ENCODE measurements around the gene ZNF41. TPM values are rescaled to one million over a fixed set of nuclear protein-coding genes. Genes with fewer than 3 reads are reported as not detected.

The ZNF41 gene
- total and polyA plus RNA-seq, 4 donors = 1.9 to 5.0 (median 2.5) TPM

- H3K36me3 ChIP-seq (ENCODE audit: control insufficient read depth in 4 of 4, insufficient read depth in 3 of 4, low read depth in 1 of 4, low read length in 3 of 4) = no peaks in the 10 kb centered on the region
- no peak overlapping the region for H3K9ac ChIP-seq (ENCODE audit: low read depth in 1 of 2, low read length in 2 of 2)
- no peak for DNase-seq (ENCODE audit: low spot score)
- H3K4me3 ChIP-seq (ENCODE audit: low read depth in 1 of 3, low read length in 3 of 3) = no peak overlapping the region
- H3K9me3 ChIP-seq (ENCODE audit: control insufficient read depth in 4 of 4, low read length in 3 of 4) = peaks cover 0 to 10% (median 5%) of the 10 kb centered on the region in 4 donors
- 95% methylated on average over 5 of the region's 5 CpGs for WGBS
- no peaks in the 10 kb centered on the region for H3K27me3 ChIP-seq (ENCODE audit: control insufficient read depth in 4 of 4, insufficient read depth in 4 of 4, low read length in 3 of 4)
- H3K4me1 ChIP-seq (ENCODE audit: control insufficient read depth in 4 of 4, insufficient read depth in 4 of 4, low read length in 3 of 4) = no peaks in the 10 kb centered on the region
- H3K27ac ChIP-seq (ENCODE audit: low read depth in 1 of 2, low read length in 2 of 2) = no peak overlapping the region
- no peak for TF ChIP-seq RAD21 (IDR thresholded peaks at IDR 0.05)
These were observed 52.1 kb downstream of the ZNF41 start for GRCh38 chrX:47430925-47431324.

DNA sequence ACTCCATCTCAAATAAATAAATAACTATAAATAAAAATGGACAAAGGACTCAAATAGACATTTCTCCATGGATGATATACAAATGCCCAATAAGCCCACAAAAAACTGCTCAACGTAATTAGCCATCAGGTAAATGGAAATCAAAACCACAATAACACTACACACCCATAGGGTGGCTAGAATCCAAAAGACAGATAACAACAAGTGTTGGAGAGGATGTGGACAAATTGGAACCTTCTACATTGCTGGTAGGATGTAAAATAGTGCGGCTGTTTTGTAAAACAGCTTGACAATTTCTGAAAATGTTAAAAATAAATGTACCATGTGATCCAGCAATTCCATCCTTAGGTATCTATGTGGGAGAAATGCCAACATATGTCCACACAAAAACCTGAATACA lies 60.6 kb downstream of the ZNF41 start:
- no peak overlapping the region for H3K4me3 ChIP-seq (ENCODE audit: low read depth in 1 of 3, low read length in 3 of 3)
- no peak overlapping the region for H3K9ac ChIP-seq (ENCODE audit: low read depth in 1 of 2, low read length in 2 of 2)
- H3K9me3 ChIP-seq (ENCODE audit: control insufficient read depth in 4 of 4, low read length in 3 of 4) = peaks cover 0 to 4% (median under 1%) of the 10 kb centered on the region in 4 donors
- WGBS = 75% methylated on average over 2 of the region's 2 CpGs
- H3K27ac ChIP-seq (ENCODE audit: low read depth in 1 of 2, low read length in 2 of 2) = no peak overlapping the region
- H3K36me3 ChIP-seq (ENCODE audit: control insufficient read depth in 4 of 4, insufficient read depth in 3 of 4, low read depth in 1 of 4, low read length in 3 of 4) = no peaks in the 10 kb centered on the region
- no peak for DNase-seq (ENCODE audit: low spot score)
- H3K4me1 ChIP-seq (ENCODE audit: control insufficient read depth in 4 of 4, insufficient read depth in 4 of 4, low read length in 3 of 4) = no peaks in the 10 kb centered on the region
- no peaks in the 10 kb centered on the region for H3K27me3 ChIP-seq (ENCODE audit: control insufficient read depth in 4 of 4, insufficient read depth in 4 of 4, low read length in 3 of 4)
- TF ChIP-seq EGR1 (IDR thresholded peaks at IDR 0.05; ENCODE audit: low read depth in 2 of 2) (no peak), RAD21 (IDR thresholded peaks at IDR 0.05) (no peak), YY1 (IDR thresholded peaks at IDR 0.05) (no peak), GABPA (IDR thresholded peaks at IDR 0.05 in 1 of 2, conservative IDR thresholded peaks at IDR 0.05 in 1 of 2) (no peak), NR2F2 (IDR thresholded peaks at IDR 0.05) (no peak), JUND (IDR thresholded peaks at IDR 0.05) (no peak), SP1 (IDR thresholded peaks at IDR 0.05) (no peak), RXRA (IDR thresholded peaks at IDR 0.05) (no peak), HNF4A (conservative IDR thresholded peaks at IDR 0.05) (no peak), ZBTB33 (IDR thresholded peaks at IDR 0.05) (no peak), HNF4G (IDR thresholded peaks at IDR 0.05) (no peak), FOXA1 (IDR thresholded peaks at IDR 0.05) (no peak), FOXA2 (IDR thresholded peaks at IDR 0.05) (no peak), TAF1 (conservative IDR thresholded peaks at IDR 0.05) (no peak)
- TF ChIP-seq, protein P1, sequence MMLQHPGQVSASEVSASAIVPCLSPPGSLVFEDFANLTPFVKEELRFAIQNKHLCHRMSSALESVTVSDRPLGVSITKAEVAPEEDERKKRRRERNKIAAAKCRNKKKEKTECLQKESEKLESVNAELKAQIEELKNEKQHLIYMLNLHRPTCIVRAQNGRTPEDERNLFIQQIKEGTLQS (IDR thresholded peaks at IDR 0.05) = no peak
- TF ChIP-seq, protein P2, sequence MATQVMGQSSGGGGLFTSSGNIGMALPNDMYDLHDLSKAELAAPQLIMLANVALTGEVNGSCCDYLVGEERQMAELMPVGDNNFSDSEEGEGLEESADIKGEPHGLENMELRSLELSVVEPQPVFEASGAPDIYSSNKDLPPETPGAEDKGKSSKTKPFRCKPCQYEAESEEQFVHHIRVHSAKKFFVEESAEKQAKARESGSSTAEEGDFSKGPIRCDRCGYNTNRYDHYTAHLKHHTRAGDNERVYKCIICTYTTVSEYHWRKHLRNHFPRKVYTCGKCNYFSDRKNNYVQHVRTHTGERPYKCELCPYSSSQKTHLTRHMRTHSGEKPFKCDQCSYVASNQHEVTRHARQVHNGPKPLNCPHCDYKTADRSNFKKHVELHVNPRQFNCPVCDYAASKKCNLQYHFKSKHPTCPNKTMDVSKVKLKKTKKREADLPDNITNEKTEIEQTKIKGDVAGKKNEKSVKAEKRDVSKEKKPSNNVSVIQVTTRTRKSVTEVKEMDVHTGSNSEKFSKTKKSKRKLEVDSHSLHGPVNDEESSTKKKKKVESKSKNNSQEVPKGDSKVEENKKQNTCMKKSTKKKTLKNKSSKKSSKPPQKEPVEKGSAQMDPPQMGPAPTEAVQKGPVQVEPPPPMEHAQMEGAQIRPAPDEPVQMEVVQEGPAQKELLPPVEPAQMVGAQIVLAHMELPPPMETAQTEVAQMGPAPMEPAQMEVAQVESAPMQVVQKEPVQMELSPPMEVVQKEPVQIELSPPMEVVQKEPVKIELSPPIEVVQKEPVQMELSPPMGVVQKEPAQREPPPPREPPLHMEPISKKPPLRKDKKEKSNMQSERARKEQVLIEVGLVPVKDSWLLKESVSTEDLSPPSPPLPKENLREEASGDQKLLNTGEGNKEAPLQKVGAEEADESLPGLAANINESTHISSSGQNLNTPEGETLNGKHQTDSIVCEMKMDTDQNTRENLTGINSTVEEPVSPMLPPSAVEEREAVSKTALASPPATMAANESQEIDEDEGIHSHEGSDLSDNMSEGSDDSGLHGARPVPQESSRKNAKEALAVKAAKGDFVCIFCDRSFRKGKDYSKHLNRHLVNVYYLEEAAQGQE (IDR thresholded peaks at IDR 0.05) = no peak
- TF ChIP-seq, protein P3, sequence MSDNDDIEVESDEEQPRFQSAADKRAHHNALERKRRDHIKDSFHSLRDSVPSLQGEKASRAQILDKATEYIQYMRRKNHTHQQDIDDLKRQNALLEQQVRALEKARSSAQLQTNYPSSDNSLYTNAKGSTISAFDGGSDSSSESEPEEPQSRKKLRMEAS (IDR thresholded peaks at IDR 0.05) = no peak
- TF ChIP-seq, protein P4, sequence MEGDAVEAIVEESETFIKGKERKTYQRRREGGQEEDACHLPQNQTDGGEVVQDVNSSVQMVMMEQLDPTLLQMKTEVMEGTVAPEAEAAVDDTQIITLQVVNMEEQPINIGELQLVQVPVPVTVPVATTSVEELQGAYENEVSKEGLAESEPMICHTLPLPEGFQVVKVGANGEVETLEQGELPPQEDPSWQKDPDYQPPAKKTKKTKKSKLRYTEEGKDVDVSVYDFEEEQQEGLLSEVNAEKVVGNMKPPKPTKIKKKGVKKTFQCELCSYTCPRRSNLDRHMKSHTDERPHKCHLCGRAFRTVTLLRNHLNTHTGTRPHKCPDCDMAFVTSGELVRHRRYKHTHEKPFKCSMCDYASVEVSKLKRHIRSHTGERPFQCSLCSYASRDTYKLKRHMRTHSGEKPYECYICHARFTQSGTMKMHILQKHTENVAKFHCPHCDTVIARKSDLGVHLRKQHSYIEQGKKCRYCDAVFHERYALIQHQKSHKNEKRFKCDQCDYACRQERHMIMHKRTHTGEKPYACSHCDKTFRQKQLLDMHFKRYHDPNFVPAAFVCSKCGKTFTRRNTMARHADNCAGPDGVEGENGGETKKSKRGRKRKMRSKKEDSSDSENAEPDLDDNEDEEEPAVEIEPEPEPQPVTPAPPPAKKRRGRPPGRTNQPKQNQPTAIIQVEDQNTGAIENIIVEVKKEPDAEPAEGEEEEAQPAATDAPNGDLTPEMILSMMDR (IDR thresholded peaks at IDR 0.05; ENCODE audit: low read depth, low read length, missing input control) = no peak
